ENCODE results near the gene STX11. TPM values are rescaled to one million over a fixed set of nuclear protein-coding genes. Genes with fewer than 3 reads are reported as not detected.

Gene STX11
- total RNA-seq, 1 experiment from 2014 or later: 3.2 TPM

DNA sequence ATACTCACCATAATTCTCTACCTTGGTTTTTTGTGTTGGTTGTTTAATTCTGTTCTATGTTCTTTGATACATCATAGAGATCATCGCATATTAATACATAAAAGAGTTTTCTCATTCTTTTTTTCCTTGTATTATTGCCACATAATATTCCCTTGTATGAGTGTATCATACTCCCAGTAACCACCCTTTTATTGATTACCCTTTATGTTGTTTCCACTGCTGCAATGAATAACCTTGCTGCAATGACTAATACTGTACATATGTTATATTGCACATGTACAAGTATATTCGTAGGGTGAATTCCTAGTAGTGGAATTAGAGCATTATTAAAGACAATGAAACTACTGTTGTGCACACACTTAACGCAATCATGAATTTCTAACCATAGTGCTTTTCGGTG, 45.8 kb upstream of the STX11 start:
- no TSS peak for BruUV-seq (replicated peaks)
- H3K4me3 ChIP-seq (ENCODE audit: low read depth in 2 of 2, low read length in 2 of 2): no peak overlapping the region
- ChIA-PET POLR2A (no interaction called here), CTCF (interaction anchor here (1.0 kb wide), 1 partner anchor 112 kb away, joined by 4 read pairs; no protein-coding TSS in a partner anchor)
- ATAC-seq (no peak), DNase-seq (ENCODE audit: low read depth, low spot score) (no peak)
- H3K36me3 ChIP-seq (ENCODE audit: control insufficient read depth, insufficient read depth, low read length): no peaks in the 10 kb centered on the region
- in situ Hi-C loops (cut with HindIII; ENCODE audit: low pct_unique_long_range_greater_than_20kb, low sequenced_read_pairs): loop anchor here (25.0 kb wide), 1 partner anchor 383 kb away; no protein-coding TSS in a partner anchor
- TF ChIP-seq REST (IDR thresholded peaks at IDR 0.05; ENCODE audit: insufficient read depth in 1 of 2, low read depth in 2 of 2, low read length in 1 of 2) (no peak), CTCF (IDR thresholded peaks at IDR 0.05) (no peak), TCF7L2 (IDR thresholded peaks at IDR 0.05; ENCODE audit: low read depth, low read length) (no peak), POLR2AphosphoS5 (IDR thresholded peaks at IDR 0.05; ENCODE audit: low read depth, low read length) (no peak), SIN3A (IDR thresholded peaks at IDR 0.05; ENCODE audit: borderline replicate concordance, insufficient read depth, low read depth, low read length) (no peak)
- H3K27me3 ChIP-seq (ENCODE audit: control insufficient read depth, insufficient read depth, low read length): no peaks in the 10 kb centered on the region
- intact Hi-C loops (cut with micrococcal nuclease; ENCODE audit: unreplicated experiment): loop anchor here (10.0 kb wide), 1 partner anchor 180 kb away; the partner anchor contains the start of gene UTRN
- H3K9me3 ChIP-seq (ENCODE audit: control insufficient read depth, insufficient read depth, low read depth, low read length): no peaks in the 10 kb centered on the region
- no peaks in the 10 kb centered on the region for H3K4me1 ChIP-seq (ENCODE audit: control insufficient read depth, insufficient read depth, low read length)
- H3K27ac ChIP-seq (ENCODE audit: low read length): no peak overlapping the region

DNA sequence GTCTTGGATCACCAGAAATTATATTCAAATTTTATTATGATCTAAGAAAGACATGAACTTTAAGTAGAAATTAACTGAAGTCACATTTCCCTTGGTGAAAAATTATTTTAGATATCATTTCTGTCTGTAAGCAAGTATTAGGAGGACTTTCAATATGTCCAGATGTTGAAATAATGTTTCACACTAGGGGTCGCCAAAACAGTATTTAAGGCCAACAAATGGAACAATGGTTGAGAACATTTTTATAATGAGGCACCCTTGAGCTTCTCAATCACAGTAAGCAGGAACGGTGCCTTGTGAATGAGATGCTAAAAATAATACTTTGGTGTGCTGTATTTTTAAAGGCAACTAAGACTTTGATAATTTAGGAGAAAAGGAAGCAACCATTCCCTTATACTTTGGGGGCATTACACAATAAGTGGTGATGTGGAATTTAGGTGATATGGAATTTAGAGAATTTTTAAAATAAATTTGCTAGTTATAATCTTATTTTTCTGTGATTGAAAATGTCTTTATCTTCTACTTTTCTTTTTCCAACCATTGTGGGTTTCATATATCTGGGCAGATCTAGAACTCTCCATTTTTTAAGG, 45.3 kb upstream of the STX11 start:
- H3K9me3 ChIP-seq (ENCODE audit: control insufficient read depth, insufficient read depth, low read depth, low read length): no peaks in the 10 kb centered on the region
- ChIA-PET CTCF (interaction anchor here (1.0 kb wide), 1 partner anchor 112 kb away, joined by 4 read pairs; no protein-coding TSS in a partner anchor), POLR2A (no interaction called here)
- peak; percentile 89 for ATAC-seq
- H3K4me3 ChIP-seq (ENCODE audit: low read depth in 2 of 2, low read length in 2 of 2): no peak overlapping the region
- DNase-seq (ENCODE audit: low read depth, low spot score): peak; percentile 70
- H3K4me1 ChIP-seq (ENCODE audit: control insufficient read depth, insufficient read depth, low read length): no peaks in the 10 kb centered on the region
- BruUV-seq (replicated peaks): no TSS peak
- intact Hi-C loops (cut with micrococcal nuclease; ENCODE audit: unreplicated experiment) (loop anchor here (1.0 to 10.0 kb wide), 2 partner anchors 180 to 377 kb away; partner anchors contain the start of gene UTRN), in situ Hi-C loops (cut with HindIII; ENCODE audit: low pct_unique_long_range_greater_than_20kb, low sequenced_read_pairs) (loop anchor here (25.0 kb wide), 1 partner anchor 382 kb away; no protein-coding TSS in a partner anchor)
- H3K27ac ChIP-seq (ENCODE audit: low read length): no peak overlapping the region
- no peaks in the 10 kb centered on the region for H3K36me3 ChIP-seq (ENCODE audit: control insufficient read depth, insufficient read depth, low read length)
- peak; percentile 72; the same call in 1 of the 2 replicates for TF ChIP-seq CTCF (IDR thresholded peaks at IDR 0.05)
- TF ChIP-seq REST (IDR thresholded peaks at IDR 0.05; ENCODE audit: insufficient read depth in 1 of 2, low read depth in 2 of 2, low read length in 1 of 2): no peak
- TF ChIP-seq POLR2AphosphoS5 (IDR thresholded peaks at IDR 0.05; ENCODE audit: low read depth, low read length): no peak
- no peaks in the 10 kb centered on the region for H3K27me3 ChIP-seq (ENCODE audit: control insufficient read depth, insufficient read depth, low read length)

All from Panc1 (cell line).